COLO829 (cell line): Measurements from ENCODE around the gene BTNL3.
"Not testable (repeated sequence)": the region's sequence is repeated elsewhere in the genome, so short reads cannot be mapped to it uniquely, and the experiment has no call there.

Source experiments
- DNase-seq: peaks from one replicate; pipeline ENCODE4 v3.0.0; 2012; ENCODE audit warnings: low spot score

BTNL3 gene

GRCh38 chr5:180988592-180988991 lies at the start of gene BTNL3:
Gene BTNL3, plus strand, starts transcription at chr5:180988846. Its CDS starts 183 bp downstream, at chr5:180989029.
- no peak for DNase-seq

GRCh38 chr5:180950291-180950949 lies 38.2 kb upstream of the BTNL3 start:
- no peak for DNase-seq

GRCh38 chr5:180959661-180960060 lies 29.0 kb upstream of the BTNL3 start:
- DNase-seq, result no peak

- no peak for DNase-seq
Measured at GRCh38 chr5:180960209-180960608, 28.4 kb upstream of the BTNL3 start.

- no peak for DNase-seq
Measured at GRCh38 chr5:180969406-180969805, 19.2 kb upstream of the BTNL3 start.

- no peak for DNase-seq
Measured at GRCh38 chr5:180970336-180970735, 18.3 kb upstream of the BTNL3 start.

- DNase-seq, result no peak
Measured at GRCh38 chr5:180970875-180971274, 17.8 kb upstream of the BTNL3 start.

- DNase-seq, result no peak
Measured at GRCh38 chr5:180974612-180975315, 13.9 kb upstream of the BTNL3 start.

- DNase-seq, result no peak
Measured at GRCh38 chr5:180975338-180975737, 13.3 kb upstream of the BTNL3 start.

GRCh38 chr5:180976518-180976917 lies 12.1 kb upstream of the BTNL3 start:
- no peak for DNase-seq

- DNase-seq, result no peak
Measured at GRCh38 chr5:180977852-180978251, 10.8 kb upstream of the BTNL3 start.

- DNase-seq, result no peak
Measured at GRCh38 chr5:180982008-180982741, 6.5 kb upstream of the BTNL3 start.

- no peak for DNase-seq
Measured at GRCh38 chr5:180988016-180988415, 630 bp upstream of the BTNL3 start.

- DNase-seq, result no peak
Measured at GRCh38 chr5:180990086-180990881, 1.6 kb downstream of the BTNL3 start.

GRCh38 chr5:180990882-180991242 lies 2.2 kb downstream of the BTNL3 start:
- DNase-seq, result no peak

- no peak for DNase-seq
Measured at GRCh38 chr5:181001947-181002346, 13.3 kb downstream of the BTNL3 start.

- DNase-seq, result no peak
Measured at GRCh38 chr5:181005791-181006190, 17.1 kb downstream of the BTNL3 start.

- no peak for DNase-seq
Measured at GRCh38 chr5:181008136-181008535, 19.5 kb downstream of the BTNL3 start.

- not testable (repeated sequence) for DNase-seq
Measured at GRCh38 chr5:181010018-181010417, 21.4 kb downstream of the BTNL3 start.

GRCh38 chr5:181014654-181015053 lies 26.0 kb downstream of the BTNL3 start:
- not testable (repeated sequence) for DNase-seq

GRCh38 chr5:181017448-181017847 lies 28.8 kb downstream of the BTNL3 start:
- not testable (repeated sequence) for DNase-seq

- DNase-seq, result no peak
Measured at GRCh38 chr5:181020688-181021087, 32.0 kb downstream of the BTNL3 start.
